Neuronal stem cell (in vitro differentiated cells): ENCODE measurements around the gene ADAMTSL1.

Experiments
- DNase-seq: peaks from one replicate; pipeline ENCODE4 v3.0.0-alpha.2; 2013; ENCODE audit warnings: low spot score
- H2AFZ ChIP-seq: one replicate; pipeline ENCODE4 v1.6.1; 2013; ENCODE audit warnings: mild to moderate bottlenecking, low read length, inconsistent platforms
- H2AK5ac ChIP-seq: 2 replicates; pipeline ENCODE4 v1.6.1; 2013; ENCODE audit warnings: low read depth, mild to moderate bottlenecking, inconsistent platforms, low read length, moderate library complexity, mixed read lengths
- H2BK120ac ChIP-seq: 2 replicates; pipeline ENCODE4 v1.6.1; 2013; ENCODE audit warnings: low read depth, mild to moderate bottlenecking, inconsistent platforms, low read length, moderate library complexity, mixed read lengths
- H2BK12ac ChIP-seq: one replicate; pipeline ENCODE4 v1.6.1; 2013; ENCODE audit warnings: low read length, inconsistent platforms
- H2BK15ac ChIP-seq: 2 replicates; pipeline ENCODE4 v1.6.1; 2013; ENCODE audit warnings: mild to moderate bottlenecking, low read length, inconsistent platforms, mixed read lengths
- H2BK5ac ChIP-seq: one replicate; pipeline ENCODE4 v1.6.1; 2013; ENCODE audit warnings: inconsistent platforms, mild to moderate bottlenecking, low read length, moderate library complexity
- H3K14ac ChIP-seq: one replicate; pipeline ENCODE4 v1.6.1; 2013; ENCODE audit warnings: low read length, inconsistent platforms
- H3K18ac ChIP-seq: 2 replicates; pipeline ENCODE4 v1.6.1; 2013; ENCODE audit warnings: low read length, inconsistent platforms
- H3K23ac ChIP-seq: 2 replicates; pipeline ENCODE4 v1.6.1; 2013; ENCODE audit warnings: low read depth, mild to moderate bottlenecking, mixed read lengths, low read length, inconsistent platforms; ENCODE audit not compliant: poor library complexity
- H3K27ac ChIP-seq: replicated peaks from 3 replicates; pipeline ENCODE4 v1.5.1; 2013; ENCODE audit warnings: low read length, inconsistent platforms
- H3K27me3 ChIP-seq, 3 experiments: 2 replicates each; pipeline ENCODE4 v1.6.1; 2013; ENCODE audit warnings: low read length in 3 of 3, mild to moderate bottlenecking in 2 of 3, inconsistent platforms in 1 of 3, low read depth in 1 of 3, mixed read lengths in 1 of 3, moderate library complexity in 1 of 3; ENCODE audit not compliant: control insufficient read depth in 3 of 3, insufficient read depth in 3 of 3
- H3K36me3 ChIP-seq, 2 donors: replicated peaks in 1 of 2; 2 replicates each; pipeline ENCODE4 v1.6.1; 2013; ENCODE audit warnings: low read length in 2 of 2; ENCODE audit not compliant: control insufficient read depth in 2 of 2, insufficient read depth in 2 of 2
- H3K4ac ChIP-seq: 2 replicates; pipeline ENCODE4 v1.6.1; 2013; ENCODE audit warnings: inconsistent platforms, mild to moderate bottlenecking, low read length, moderate library complexity
- H3K4me1 ChIP-seq, 2 donors: 1 replicate in 1 of 2; 2 replicates in 1 of 2; pipeline ENCODE4 v1.6.1; 2013; ENCODE audit warnings: low read length in 2 of 2, low read depth in 1 of 2; ENCODE audit not compliant: control insufficient read depth in 2 of 2, insufficient read depth in 1 of 2
- H3K4me2 ChIP-seq: one replicate; pipeline ENCODE4 v1.6.1; 2013; ENCODE audit warnings: mild to moderate bottlenecking, low read length, inconsistent platforms; ENCODE audit not compliant: insufficient read depth, poor library complexity, severe bottlenecking
- H3K4me3 ChIP-seq, 2 donors: 2 replicates each; pipeline ENCODE4 v1.5.1; 2013; ENCODE audit warnings: low read length in 2 of 2, mild to moderate bottlenecking in 2 of 2, inconsistent platforms in 1 of 2, moderate library complexity in 1 of 2
- H3K79me1 ChIP-seq: one replicate; pipeline ENCODE4 v1.6.1; 2013; ENCODE audit warnings: low read depth, mild to moderate bottlenecking, inconsistent platforms, low read length, moderate library complexity
- H3K9ac ChIP-seq: one replicate; pipeline ENCODE4 v1.6.1; 2013; ENCODE audit warnings: mild to moderate bottlenecking, low read depth, low read length, inconsistent platforms; ENCODE audit not compliant: poor library complexity
- H3K9me3 ChIP-seq, 2 donors: replicated peaks in 1 of 2; 2 replicates each; pipeline versions ENCODE3 to v1.6.1; 2013; ENCODE audit warnings: low read length in 2 of 2, mild to moderate bottlenecking in 2 of 2, inconsistent platforms in 1 of 2, low read depth in 1 of 2, mixed read lengths in 1 of 2, moderate library complexity in 1 of 2; ENCODE audit not compliant: control insufficient read depth in 2 of 2, insufficient read depth in 1 of 2
- H4K8ac ChIP-seq: one replicate; pipeline ENCODE4 v1.6.1; 2013; ENCODE audit warnings: low read depth, mild to moderate bottlenecking, inconsistent platforms, low read length, moderate library complexity
- H4K91ac ChIP-seq: one replicate; pipeline ENCODE4 v1.6.1; 2013; ENCODE audit warnings: low read length, low read depth, mild to moderate bottlenecking, inconsistent platforms; ENCODE audit not compliant: poor library complexity
- WGBS, 2 donors: extraction: QIAGEN DNeasy Blood & Tissue Kit; methylation state at CpG; one replicate each; pipeline ENCODE4 v1.1.7; 2013; ENCODE audit warnings: missing lambda C conversion rate in 2 of 2, mixed read lengths in 1 of 2; ENCODE audit not compliant: insufficient read length in 2 of 2, insufficient replicate concordance in 1 of 2; ENCODE audit errors: extremely low coverage in 2 of 2; 5-methylcytosine and 5-hydroxymethylcytosine counted together

The ADAMTSL1 gene

GRCh38 chr9:18492612-18493011 lies 18.7 kb downstream of the ADAMTSL1 start:
- Histone ChIP-seq H3K4ac (no peak overlapping the region), H3K9me3 (no peaks in the 10 kb centered on the region), H4K91ac (no peak overlapping the region), H3K27me3 (no peaks in the 10 kb centered on the region), H2AFZ (no peak overlapping the region), H3K27ac (no peak overlapping the region), H3K14ac (no peak overlapping the region), H3K4me1 (peaks cover 0 to 5% of the 10 kb centered on the region in 2 donors), H3K4me3 (no peak overlapping the region), H3K18ac (no peak overlapping the region), H2BK12ac (no peak overlapping the region), H2AK5ac (no peak overlapping the region), H2BK5ac (no peak overlapping the region), H2BK15ac (no peak overlapping the region), H3K23ac (no peak overlapping the region), H2BK120ac (no peak overlapping the region), H3K4me2 (no peak overlapping the region), H3K9ac (no peak overlapping the region), H4K8ac (no peak overlapping the region), H3K79me1 (no peaks in the 10 kb centered on the region), H3K36me3 (no peaks in the 10 kb centered on the region)
- no peak for DNase-seq

GRCh38 chr9:18493451-18493993 lies 19.6 kb downstream of the ADAMTSL1 start:
- Histone ChIP-seq H2BK5ac (no peak overlapping the region), H2BK12ac (no peak overlapping the region), H3K27ac (no peak overlapping the region), H3K79me1 (no peaks in the 10 kb centered on the region), H3K23ac (no peak overlapping the region), H3K27me3 (no peaks in the 10 kb centered on the region), H3K9me3 (no peaks in the 10 kb centered on the region), H3K36me3 (no peaks in the 10 kb centered on the region), H4K8ac (no peak overlapping the region), H3K14ac (no peak overlapping the region), H3K4me2 (no peak overlapping the region), H3K4me3 (no peak overlapping the region), H2AK5ac (no peak overlapping the region), H3K18ac (no peak overlapping the region), H3K4me1 (peaks cover 0 to 5% of the 10 kb centered on the region in 2 donors), H4K91ac (no peak overlapping the region), H2BK120ac (no peak overlapping the region), H2AFZ (peak overlapping the region; percentile 38), H2BK15ac (no peak overlapping the region), H3K4ac (no peak overlapping the region), H3K9ac (no peak overlapping the region)
- no CpG with 5 or more reads among the region's 3 CpGs for WGBS, 2 donors
- no peak for DNase-seq

GRCh38 chr9:18495065-18495464 lies 21.1 kb downstream of the ADAMTSL1 start:
- no peak for DNase-seq
- no peak overlapping the region for H3K4me3 ChIP-seq
- no peak overlapping the region for H3K27ac ChIP-seq
- H4K91ac ChIP-seq: no peak overlapping the region
- no peak overlapping the region for H2AFZ ChIP-seq
- H2BK120ac ChIP-seq: no peak overlapping the region
- H2AK5ac ChIP-seq: no peak overlapping the region
- H3K36me3 ChIP-seq: no peaks in the 10 kb centered on the region
- no peak overlapping the region for H4K8ac ChIP-seq
- no peak overlapping the region for H3K14ac ChIP-seq
- H3K23ac ChIP-seq: no peak overlapping the region
- H2BK15ac ChIP-seq: no peak overlapping the region
- H3K9me3 ChIP-seq: no peaks in the 10 kb centered on the region
- H3K4ac ChIP-seq: no peak overlapping the region
- H3K18ac ChIP-seq: no peak overlapping the region
- H2BK12ac ChIP-seq: no peak overlapping the region
- H3K27me3 ChIP-seq: no peaks in the 10 kb centered on the region
- no peak overlapping the region for H3K9ac ChIP-seq
- H3K79me1 ChIP-seq: no peaks in the 10 kb centered on the region
- no peak overlapping the region for H3K4me2 ChIP-seq
- WGBS, 2 donors: no CpG with 5 or more reads among the region's 3 CpGs
- H2BK5ac ChIP-seq: no peak overlapping the region
- peaks cover 0 to 3% of the 10 kb centered on the region in 2 donors for H3K4me1 ChIP-seq

GRCh38 chr9:18496256-18497000 lies 22.5 kb downstream of the ADAMTSL1 start:
- no peaks in the 10 kb centered on the region for H3K4me1 ChIP-seq
- no peak overlapping the region for H2BK12ac ChIP-seq
- no peak overlapping the region for H3K4me3 ChIP-seq
- no peak overlapping the region for H3K27ac ChIP-seq
- no peak overlapping the region for H4K91ac ChIP-seq
- no peak overlapping the region for H3K4ac ChIP-seq
- H3K4me2 ChIP-seq: no peak overlapping the region
- H2AFZ ChIP-seq: no peak overlapping the region
- WGBS, 2 donors: no CpG with 5 or more reads among the region's 5 CpGs
- no peak for DNase-seq
- H4K8ac ChIP-seq: no peak overlapping the region
- no peaks in the 10 kb centered on the region for H3K9me3 ChIP-seq
- no peak overlapping the region for H3K18ac ChIP-seq
- no peak overlapping the region for H2BK5ac ChIP-seq
- H3K36me3 ChIP-seq: no peaks in the 10 kb centered on the region
- H2BK120ac ChIP-seq: no peak overlapping the region
- no peak overlapping the region for H2AK5ac ChIP-seq
- H3K14ac ChIP-seq: no peak overlapping the region
- H3K27me3 ChIP-seq: no peaks in the 10 kb centered on the region
- no peak overlapping the region for H3K9ac ChIP-seq
- H3K23ac ChIP-seq: no peak overlapping the region
- H3K79me1 ChIP-seq: no peaks in the 10 kb centered on the region
- H2BK15ac ChIP-seq: no peak overlapping the region
